IMR-90 (cell line): ENCODE data around the gene OR6C2. TPM values are rescaled to one million over a fixed set of nuclear protein-coding genes. Genes with fewer than 3 reads are reported as not detected.

Source experiments
- ATAC-seq: fragments of 200-7000 bp; cut with Tn5 transposase; 2 replicates; pipeline ENCODE4 v1.9.1; 2020; ENCODE audit warnings: low read depth, mild to moderate bottlenecking, moderate library complexity
- BruUV-seq: library from RNA; stranded (reverse); fragments of 400-500 nt; replicated peaks from 2 replicates; lab custom pipeline; 2021; lab: Mats Ljungman, UMichigan
- CTCF ChIA-PET: fragments of 300-600 bp; formaldehyde crosslinking; extraction: SDS; loops from one replicate; lab custom pipeline; 2021; ENCODE audit warnings: antibody characterized with exemption; lab: Yijun Ruan, JAX
- POLR2A ChIA-PET: fragments of 300-600 bp; sonication (Branson Sonifier 250); formaldehyde crosslinking; loops from one replicate; lab custom pipeline; 2022; ENCODE audit warnings: antibody characterized with exemption; ENCODE audit not compliant: unreplicated experiment; lab: Charles Lee
- DNase-seq: peaks from one replicate; pipeline ENCODE4 v3.0.0; 2013
- H2AFZ ChIP-seq: replicated peaks from 2 replicates; pipeline ENCODE3; 2013; ENCODE audit warnings: low read length, mild to moderate bottlenecking; ENCODE audit not compliant: poor library complexity
- H2AK5ac ChIP-seq: 2 replicates; pipeline ENCODE4 v1.6.1; 2013; ENCODE audit warnings: low read depth, low read length, inconsistent platforms
- H2AK9ac ChIP-seq: replicated peaks from 2 replicates; pipeline ENCODE3; 2013; ENCODE audit warnings: mild to moderate bottlenecking, low read depth, low read length, moderate library complexity; ENCODE audit not compliant: poor library complexity
- H2BK120ac ChIP-seq: 2 replicates; pipeline ENCODE4 v1.6.1; 2013; ENCODE audit warnings: low read depth, low read length, inconsistent platforms
- H2BK15ac ChIP-seq: 3 replicates; pipeline ENCODE4 v1.6.1; 2013; ENCODE audit warnings: low read depth, low read length, inconsistent platforms
- H2BK20ac ChIP-seq: 2 replicates; pipeline ENCODE4 v1.6.1; 2013; ENCODE audit warnings: low read depth, mild to moderate bottlenecking, inconsistent platforms, low read length, moderate library complexity
- H2BK5ac ChIP-seq: 2 replicates; pipeline ENCODE4 v1.6.1; 2013; ENCODE audit warnings: mild to moderate bottlenecking, low read depth, low read length, inconsistent platforms; ENCODE audit not compliant: poor library complexity, severe bottlenecking
- H3K14ac ChIP-seq: replicated peaks from 2 replicates; pipeline ENCODE4 v1.6.1; 2013; ENCODE audit warnings: low read depth, low read length, inconsistent platforms
- H3K18ac ChIP-seq: 2 replicates; pipeline ENCODE4 v1.6.1; 2013; ENCODE audit warnings: low read depth, low read length, control low read depth
- H3K23ac ChIP-seq: 2 replicates; pipeline ENCODE4 v1.6.1; 2013; ENCODE audit warnings: low read depth, low read length, inconsistent platforms
- H3K27ac ChIP-seq: 2 replicates; pipeline ENCODE4 v1.5.1; 2013; ENCODE audit warnings: mild to moderate bottlenecking, control low read depth, low read length; ENCODE audit not compliant: insufficient read depth
- H3K27me3 ChIP-seq: 2 replicates; pipeline ENCODE4 v1.6.1; 2013; ENCODE audit warnings: low read length; ENCODE audit not compliant: control insufficient read depth, insufficient read depth
- H3K36me3 ChIP-seq: 2 replicates; pipeline ENCODE4 v1.6.1; 2013; ENCODE audit warnings: low read length, mixed read lengths; ENCODE audit not compliant: control insufficient read depth, insufficient read depth
- H3K4ac ChIP-seq: 2 replicates; pipeline ENCODE4 v1.6.1; 2013; ENCODE audit warnings: low read depth, low read length, inconsistent platforms
- H3K4me1 ChIP-seq: 2 replicates; pipeline ENCODE4 v1.6.1; 2013; ENCODE audit warnings: low read length, mixed read lengths; ENCODE audit not compliant: control insufficient read depth, insufficient read depth
- H3K4me2 ChIP-seq: 2 replicates; pipeline ENCODE4 v1.6.1; 2013; ENCODE audit warnings: low read depth, mild to moderate bottlenecking, control low read depth, low read length, moderate library complexity
- H3K4me3 ChIP-seq: 2 replicates; pipeline ENCODE4 v1.5.1; 2013; ENCODE audit warnings: low read depth, mild to moderate bottlenecking, control low read depth, low read length, moderate library complexity; ENCODE audit not compliant: insufficient read depth
- H3K56ac ChIP-seq: 2 replicates; pipeline ENCODE4 v1.6.1; 2013; ENCODE audit warnings: low read length, inconsistent platforms; ENCODE audit not compliant: insufficient read depth; ENCODE audit errors: extremely low read depth
- H3K79me1 ChIP-seq, 2 experiments: 2 replicates each; pipeline ENCODE4 v1.6.1; 2013; ENCODE audit warnings: low read length in 2 of 2, inconsistent platforms in 1 of 2, low read depth in 1 of 2
- H3K9ac ChIP-seq: 2 replicates; pipeline ENCODE4 v1.6.1; 2013; ENCODE audit warnings: low read depth, low read length, control low read depth
- H3K9me1 ChIP-seq: 2 replicates; pipeline ENCODE4 v1.6.1; 2013; ENCODE audit warnings: low read length, inconsistent platforms; ENCODE audit not compliant: insufficient read depth
- H3K9me3 ChIP-seq: 2 replicates; pipeline ENCODE4 v1.6.1; 2013; ENCODE audit warnings: low read length; ENCODE audit not compliant: control insufficient read depth, insufficient read depth
- H4K20me1 ChIP-seq: 2 replicates; pipeline ENCODE4 v1.6.1; 2013; ENCODE audit warnings: low read length, inconsistent platforms; ENCODE audit not compliant: insufficient read depth
- H4K5ac ChIP-seq: 2 replicates; pipeline ENCODE4 v1.6.1; 2013; ENCODE audit warnings: mild to moderate bottlenecking, low read depth, low read length, control low read depth
- H4K8ac ChIP-seq, 2 experiments: 2 replicates each; pipeline ENCODE4 v1.6.1; 2013; ENCODE audit warnings: low read depth in 2 of 2, low read length in 2 of 2, control low read depth in 1 of 2, inconsistent platforms in 1 of 2
- H4K91ac ChIP-seq: 2 replicates; pipeline ENCODE4 v1.6.1; 2013; ENCODE audit warnings: low read depth, low read length, inconsistent platforms; ENCODE audit not compliant: insufficient read depth
- MXI1 ChIP-seq: IDR thresholded peaks from 2 replicates; pipeline ENCODE4 v1.6.1; 2012; ENCODE audit warnings: low read depth, mild to moderate bottlenecking, low read length, moderate library complexity, borderline replicate concordance
- SMC3 ChIP-seq: fragments of 150-350 bp; IDR thresholded peaks from 2 replicates; pipeline ENCODE4 v1.6.1; 2016; ENCODE audit warnings: low read depth, mild to moderate bottlenecking, antibody characterized with exemption, low read length, moderate library complexity
- WGBS, 2 experiments: methylation state at CpG; one replicate each; pipeline versions ENCODE4 v1.1.5 to v1.1.7; 2013; ENCODE audit warnings: missing lambda C conversion rate in 2 of 2; ENCODE audit not compliant: insufficient read length in 1 of 2; ENCODE audit errors: extremely low coverage in 2 of 2; 5-methylcytosine and 5-hydroxymethylcytosine counted together
- dilution Hi-C: fragments of 300-500 bp; cut with HindIII; formaldehyde crosslinking; loops from one replicate; pipeline ENCODE4 v1.14.3; 2018; ENCODE audit warnings: low sequenced_read_pairs; ENCODE audit not compliant: unreplicated experiment
- in situ Hi-C: fragments of 300-500 bp; cut with MboI; formaldehyde crosslinking; loops from 3 replicates; pipeline ENCODE4 v1.14.3; 2019; ENCODE audit warnings: low sequenced_read_pairs, inconsistent platforms, mixed read lengths
- intact Hi-C: fragments of 100-400 bp; cut with micrococcal nuclease; formaldehyde crosslinking; loops from 2 replicates; pipeline ENCODE4 v1.10.0; 2022
- polyA plus RNA-seq, 3 experiments: library from polyadenylated mRNA; depleted of rRNA; stranded (reverse); fragments of >200 nt; gene quantifications; 2 replicates each; pipeline ENCODE4 v1.2.3, GENCODE V29; 2012; ENCODE audit warnings: low replicate concordance in 1 of 3
- total RNA-seq: library from RNA; depleted of rRNA; stranded (reverse); fragments of >200 nt; gene quantifications from 2 replicates; pipeline ENCODE4 v1.2.3, GENCODE V29; 2012
- TF ChIP-seq, protein P1 (sequence below): conservative IDR thresholded peaks from 2 replicates; pipeline ENCODE4 v1.5.1; 2012; ENCODE audit warnings: mild to moderate bottlenecking, low read depth, low read length, improper control_type of control experiment

OR6C2 gene
- total and polyA plus RNA-seq, 2 of the 4 experiments (the other 2 are of a cell fraction): not detected

DNA sequence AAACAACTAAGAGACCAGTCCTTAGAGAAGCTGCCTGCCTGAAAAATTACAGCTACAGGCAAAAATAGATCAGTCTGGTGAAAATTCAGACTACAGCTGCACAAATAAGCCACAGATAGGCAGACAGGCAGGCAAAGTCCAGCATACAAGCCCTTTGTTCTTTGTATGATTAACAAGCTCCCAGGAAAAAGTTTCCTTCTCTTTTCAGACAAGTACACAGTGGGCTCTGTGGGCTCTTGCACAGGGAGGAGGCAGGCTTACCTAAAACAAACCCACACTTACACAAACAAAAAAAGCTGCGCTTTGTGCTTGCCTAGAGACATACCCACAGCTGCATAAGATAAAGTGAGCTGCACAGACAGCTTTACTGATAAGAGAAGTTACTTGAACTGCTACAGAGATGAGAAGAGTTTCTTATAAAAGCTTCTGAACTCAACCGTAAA is 56.0 kb downstream of the OR6C2 start:
- Histone ChIP-seq H4K91ac (no peak overlapping the region), H3K36me3 (no peaks in the 10 kb centered on the region), H2BK120ac (no peak overlapping the region), H3K79me1 (no peaks in the 10 kb centered on the region), H2BK15ac (no peak overlapping the region), H2AFZ (no peak overlapping the region), H3K23ac (no peak overlapping the region), H2BK5ac (no peak overlapping the region), H3K9me1 (no peaks in the 10 kb centered on the region), H3K18ac (no peak overlapping the region), H3K4me3 (no peak overlapping the region), H2BK20ac (no peak overlapping the region), H2AK5ac (no peak overlapping the region), H3K14ac (no peak overlapping the region), H4K5ac (no peak overlapping the region), H4K8ac (no peak overlapping the region), H3K56ac (no peak overlapping the region), H3K27ac (no peak overlapping the region), H3K9ac (no peak overlapping the region), H3K4me2 (no peak overlapping the region), H3K9me3 (no peaks in the 10 kb centered on the region), H3K27me3 (no peaks in the 10 kb centered on the region), H4K20me1 (no peaks in the 10 kb centered on the region), H3K4ac (no peak overlapping the region), H3K4me1 (no peaks in the 10 kb centered on the region), H2AK9ac (no peak overlapping the region)
- in situ Hi-C loops (no loop called here), intact Hi-C loops (no loop called here), dilution Hi-C loops (no loop called here)
- TF ChIP-seq MXI1 (no peak), SMC3 (no peak)
- TF ChIP-seq, protein P1, sequence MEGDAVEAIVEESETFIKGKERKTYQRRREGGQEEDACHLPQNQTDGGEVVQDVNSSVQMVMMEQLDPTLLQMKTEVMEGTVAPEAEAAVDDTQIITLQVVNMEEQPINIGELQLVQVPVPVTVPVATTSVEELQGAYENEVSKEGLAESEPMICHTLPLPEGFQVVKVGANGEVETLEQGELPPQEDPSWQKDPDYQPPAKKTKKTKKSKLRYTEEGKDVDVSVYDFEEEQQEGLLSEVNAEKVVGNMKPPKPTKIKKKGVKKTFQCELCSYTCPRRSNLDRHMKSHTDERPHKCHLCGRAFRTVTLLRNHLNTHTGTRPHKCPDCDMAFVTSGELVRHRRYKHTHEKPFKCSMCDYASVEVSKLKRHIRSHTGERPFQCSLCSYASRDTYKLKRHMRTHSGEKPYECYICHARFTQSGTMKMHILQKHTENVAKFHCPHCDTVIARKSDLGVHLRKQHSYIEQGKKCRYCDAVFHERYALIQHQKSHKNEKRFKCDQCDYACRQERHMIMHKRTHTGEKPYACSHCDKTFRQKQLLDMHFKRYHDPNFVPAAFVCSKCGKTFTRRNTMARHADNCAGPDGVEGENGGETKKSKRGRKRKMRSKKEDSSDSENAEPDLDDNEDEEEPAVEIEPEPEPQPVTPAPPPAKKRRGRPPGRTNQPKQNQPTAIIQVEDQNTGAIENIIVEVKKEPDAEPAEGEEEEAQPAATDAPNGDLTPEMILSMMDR: no peak
- CTCF ChIA-PET: no interaction called here
- DNase-seq (no peak), ATAC-seq (no peak)
- POLR2A ChIA-PET: no interaction called here
- no CpG with 5 or more reads among the region's 2 CpGs for WGBS, 2 experiments
- BruUV-seq: no TSS peak
